Myocyte (in vitro differentiated cells): ENCODE data around the gene TNNI3K. TPM values are rescaled to one million over a fixed set of nuclear protein-coding genes. Genes with fewer than 3 reads are reported as not detected.

Experiments
- DNase-seq: peaks from one replicate; pipeline ENCODE4 v3.0.0-alpha.2; 2012; ENCODE audit warnings: low read depth
- total RNA-seq: library from RNA; depleted of rRNA; stranded (reverse); fragments of >200 nt; gene quantifications from 2 replicates; pipeline ENCODE4 v1.2.3, GENCODE V29; 2014

The TNNI3K gene
- total RNA-seq, 1 donor from 2014 or later = 0.70 TPM

DNA sequence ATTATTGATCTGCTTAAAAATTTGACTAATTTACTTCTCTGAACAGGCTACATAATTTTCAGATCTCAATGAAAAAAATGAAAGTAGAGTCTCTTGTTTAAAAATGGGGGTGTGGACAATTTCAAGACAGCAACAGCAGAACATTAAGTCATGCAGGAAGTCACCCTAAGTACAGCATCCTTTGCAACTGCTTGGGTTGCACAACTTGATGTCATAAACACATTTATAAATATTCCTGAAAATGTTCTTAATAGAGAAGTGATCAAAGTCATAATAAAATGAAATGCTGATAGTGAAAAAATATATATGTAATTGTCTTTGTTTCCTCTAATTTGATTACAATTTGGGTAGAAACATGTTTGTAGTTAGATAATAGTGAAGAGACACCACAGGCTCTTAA lies 79.3 kb downstream of the TNNI3K start:
- DNase-seq = no peak

DNA sequence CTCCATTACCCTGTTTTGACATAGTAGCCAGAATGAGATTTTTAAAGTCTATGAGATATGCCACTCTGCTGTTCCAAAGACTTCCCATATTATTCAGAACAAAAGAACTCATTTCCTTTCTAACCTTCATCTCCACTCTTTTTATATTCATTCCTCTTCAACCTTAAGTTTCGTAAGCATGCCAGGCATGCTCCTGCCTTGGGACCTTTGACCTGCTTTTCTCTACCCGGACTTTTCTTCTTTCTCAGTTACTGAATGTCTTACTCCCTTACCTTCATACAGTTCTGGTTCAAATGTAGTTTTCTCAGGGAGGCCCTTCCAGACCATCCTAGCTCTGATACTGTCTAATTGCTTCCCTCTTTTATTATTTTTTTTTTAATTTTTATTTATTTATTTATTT lies 81.1 kb downstream of the TNNI3K start:
- DNase-seq = no peak

DNA sequence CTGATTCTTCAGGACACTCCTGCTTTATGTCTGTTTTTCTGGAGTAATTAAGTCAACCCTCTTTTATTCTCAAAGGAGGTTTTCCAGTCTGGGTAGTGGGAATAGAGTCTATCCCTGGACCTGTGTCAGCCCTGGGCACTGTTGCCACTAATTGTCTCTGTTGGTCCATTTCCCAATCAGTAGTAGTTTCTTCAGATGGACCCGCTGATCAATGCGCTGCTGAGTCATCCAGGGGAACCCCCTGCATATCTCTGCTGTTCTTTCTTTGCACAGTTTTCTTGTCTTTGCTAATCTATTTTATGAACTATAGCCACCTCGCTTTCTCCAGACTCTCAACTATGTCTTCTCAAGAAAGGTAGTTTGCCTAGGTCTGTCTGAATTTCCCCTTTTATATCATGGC lies 82.5 kb downstream of the TNNI3K start:
- DNase-seq = no peak

DNA sequence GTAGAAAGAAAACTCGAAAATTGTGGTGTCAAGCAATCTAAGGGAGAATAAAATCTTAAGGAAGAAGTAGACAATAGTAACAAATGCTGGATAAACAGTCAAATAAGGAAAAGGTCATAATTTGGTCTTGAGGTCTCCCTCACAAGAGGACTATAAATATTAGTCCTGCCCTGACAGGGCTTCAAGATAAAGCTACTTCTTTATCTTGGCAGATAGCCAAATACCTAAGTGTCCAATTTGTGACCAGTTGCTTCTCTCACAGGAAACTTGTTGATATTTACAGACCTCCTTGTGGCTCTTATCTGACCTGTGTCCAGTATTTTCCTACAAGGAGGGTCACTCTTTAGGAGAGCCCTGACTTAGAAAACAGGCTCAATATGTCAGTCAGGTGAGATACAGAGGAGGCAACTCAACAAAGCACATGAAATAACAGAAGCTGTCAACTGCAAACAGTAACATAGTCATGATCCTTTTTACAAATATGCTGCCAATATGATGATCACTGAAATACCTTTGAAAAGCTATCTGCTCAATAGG lies 88.8 kb downstream of the TNNI3K start:
- DNase-seq = no peak

- no peak for DNase-seq
Measured at GRCh38 chr1:74324684-74325448, 89.7 kb downstream of the TNNI3K start.

GRCh38 chr1:74328851-74329250 lies 93.7 kb downstream of the TNNI3K start:
- no peak for DNase-seq

- no peak for DNase-seq
Measured at GRCh38 chr1:74333244-74333643, 98.1 kb downstream of the TNNI3K start.

DNA sequence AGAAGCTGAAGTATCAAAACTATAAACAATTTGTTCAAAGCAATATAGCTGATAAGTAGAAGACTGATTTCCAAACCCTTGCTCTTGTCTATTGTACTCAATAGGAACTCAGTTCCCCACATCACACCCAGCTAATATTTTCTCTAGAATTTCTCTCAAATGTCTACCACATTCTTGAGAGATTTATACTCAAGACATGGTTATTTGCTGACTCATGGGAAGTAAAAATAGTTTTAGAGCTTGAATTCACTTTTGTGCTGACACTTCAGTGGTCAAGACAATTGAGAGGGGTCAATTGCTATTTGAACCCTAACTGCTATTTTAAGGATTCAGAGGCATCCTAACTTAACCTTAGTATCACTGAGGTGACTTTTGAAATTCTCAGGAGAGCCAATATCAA lies 99.0 kb downstream of the TNNI3K start:
- DNase-seq = peak; percentile 4

DNA sequence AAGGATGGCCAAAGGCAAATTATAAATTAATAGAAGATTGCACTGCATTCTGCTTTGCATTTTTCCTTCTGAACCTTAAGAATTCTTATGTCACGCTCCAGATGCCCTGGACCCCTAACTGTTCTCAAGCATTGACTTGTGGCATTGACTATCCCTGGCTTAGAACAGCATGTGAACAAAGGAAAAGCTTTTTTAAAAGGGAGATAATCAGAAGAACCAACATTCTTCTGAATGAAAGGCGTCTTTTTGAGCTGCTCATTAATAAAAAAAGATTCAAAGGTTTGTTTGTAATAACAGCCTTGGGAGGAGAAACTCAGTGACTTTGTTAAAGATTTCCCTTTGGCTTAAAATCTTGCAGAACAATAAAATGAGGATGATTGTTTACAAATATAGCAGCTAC lies 105.5 kb downstream of the TNNI3K start:
- DNase-seq = no peak

DNA sequence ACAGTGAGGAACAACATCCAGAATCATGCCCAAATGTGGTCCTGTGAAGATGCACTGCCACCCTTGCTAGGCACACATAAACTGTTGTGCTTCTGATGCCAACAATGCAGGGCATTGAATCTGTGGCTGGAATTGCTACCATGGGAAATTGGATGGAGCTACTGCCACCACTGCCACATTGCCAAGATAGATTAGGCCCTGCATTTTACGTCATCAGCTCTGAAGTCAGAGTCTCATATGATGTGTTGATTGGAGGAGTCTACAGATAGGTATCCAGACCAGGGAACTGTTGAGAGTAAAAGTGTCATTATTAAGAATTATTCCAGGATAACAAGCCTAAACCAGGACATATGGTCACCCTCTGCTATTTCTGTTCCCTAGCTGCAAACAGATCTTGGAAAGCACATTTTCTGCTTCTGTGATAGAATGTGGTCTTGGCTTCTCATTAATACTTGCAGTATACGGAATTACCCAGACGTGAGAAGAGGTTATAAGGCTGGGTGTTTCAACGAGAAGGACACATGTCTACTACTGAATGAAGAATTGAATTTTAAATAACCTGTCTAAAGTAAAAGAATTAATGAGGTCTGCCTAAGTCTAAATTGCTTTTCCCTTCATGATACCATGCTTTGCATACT lies 106.6 kb downstream of the TNNI3K start:
- no peak for DNase-seq

DNA sequence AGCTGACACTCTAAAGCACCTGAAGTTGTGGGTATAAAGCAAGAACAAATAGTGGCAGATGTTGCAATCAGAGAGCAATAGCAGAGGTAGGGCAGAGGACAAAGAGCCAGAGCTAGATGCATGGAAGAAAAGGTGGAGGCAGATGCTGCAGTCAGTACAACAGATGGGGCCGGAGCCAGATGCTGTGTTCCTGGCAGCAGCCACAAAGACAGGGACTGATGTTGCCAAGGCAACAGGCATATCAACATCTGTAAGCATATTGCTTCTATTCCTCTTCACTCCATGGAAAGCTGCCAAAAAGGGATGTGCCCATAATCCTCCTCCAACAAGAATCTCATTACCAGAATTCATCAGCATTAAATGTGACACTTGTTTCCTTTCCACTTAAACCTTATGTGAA lies 108.0 kb downstream of the TNNI3K start:
- DNase-seq = no peak

- DNase-seq = no peak
Measured at GRCh38 chr1:74344387-74344786, 109.2 kb downstream of the TNNI3K start.

DNA sequence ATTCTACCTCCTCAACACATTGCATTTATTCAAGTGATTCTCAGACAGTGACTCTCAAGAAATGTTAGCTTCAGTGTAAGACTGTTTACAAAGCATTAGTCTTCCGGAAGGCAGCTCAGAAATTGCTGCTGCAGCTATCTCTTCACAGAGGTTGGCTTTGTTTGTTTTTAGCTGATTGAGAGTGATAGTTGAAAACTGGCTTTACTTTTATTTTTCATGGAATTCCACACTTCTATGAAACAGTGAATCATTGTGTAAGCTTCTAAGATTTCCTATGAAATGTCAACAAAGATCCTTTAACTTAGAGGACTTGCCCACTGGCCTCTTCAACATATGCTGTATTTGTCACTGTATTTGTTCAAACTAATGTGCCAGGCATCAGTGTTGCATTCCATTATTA lies 121.3 kb downstream of the TNNI3K start:
- no peak for DNase-seq

DNA sequence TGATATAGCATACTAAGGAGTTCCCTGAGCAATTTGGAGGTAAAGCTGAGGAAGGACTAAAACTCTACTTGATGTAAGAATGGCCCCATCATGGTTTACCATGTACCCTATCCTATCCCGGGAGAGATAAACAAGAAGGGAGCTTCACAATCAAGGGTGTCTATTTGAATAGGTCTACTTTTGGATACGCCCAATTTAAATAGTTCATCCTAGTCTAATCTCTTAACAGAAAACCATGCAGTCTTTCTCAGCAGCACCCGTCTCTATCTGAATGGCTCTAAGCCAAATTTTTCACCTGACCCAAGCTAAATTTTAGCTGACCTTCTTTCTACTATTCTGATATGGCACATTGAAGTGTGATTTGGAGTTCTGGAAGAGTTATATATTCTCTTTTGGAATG lies 122.0 kb downstream of the TNNI3K start:
- no peak for DNase-seq

DNA sequence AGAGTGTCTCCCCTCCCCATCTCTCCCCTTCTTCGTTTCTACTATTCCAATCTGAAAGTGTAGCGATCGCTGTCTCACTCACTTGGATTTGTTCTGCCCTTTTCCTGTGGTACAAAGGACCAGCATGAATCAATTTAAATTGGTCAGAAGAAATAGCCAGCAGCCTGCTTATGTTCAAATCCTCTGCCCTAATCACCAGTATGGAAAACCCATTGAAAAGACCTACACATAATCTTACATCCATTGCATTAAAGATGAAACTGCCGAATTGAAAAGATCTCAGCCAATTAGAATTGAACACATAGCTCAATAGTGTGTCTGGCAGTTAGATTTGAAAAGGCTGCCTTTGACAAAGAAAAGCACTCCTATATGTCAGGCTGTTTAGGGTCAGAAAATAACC lies 122.6 kb downstream of the TNNI3K start:
- DNase-seq = no peak

DNA sequence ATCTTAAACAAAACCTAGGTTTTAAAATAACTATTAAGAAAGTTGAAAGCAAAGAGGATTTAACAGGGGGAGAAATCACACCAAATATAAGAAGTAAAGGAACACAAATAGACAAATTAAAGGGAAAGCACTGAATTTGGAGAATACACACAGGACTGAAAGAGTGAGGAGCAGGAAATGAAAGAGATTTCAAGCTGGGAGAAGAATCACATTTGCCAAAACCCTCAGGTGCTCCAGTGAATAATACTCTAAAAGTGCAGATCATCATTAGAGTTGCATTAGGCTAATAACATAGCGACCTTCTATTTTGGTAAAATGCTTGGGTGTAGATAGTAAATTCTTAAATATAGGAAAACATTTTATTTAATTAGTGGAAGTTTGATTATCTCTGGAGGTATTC lies 127.5 kb downstream of the TNNI3K start:
- DNase-seq = no peak

DNA sequence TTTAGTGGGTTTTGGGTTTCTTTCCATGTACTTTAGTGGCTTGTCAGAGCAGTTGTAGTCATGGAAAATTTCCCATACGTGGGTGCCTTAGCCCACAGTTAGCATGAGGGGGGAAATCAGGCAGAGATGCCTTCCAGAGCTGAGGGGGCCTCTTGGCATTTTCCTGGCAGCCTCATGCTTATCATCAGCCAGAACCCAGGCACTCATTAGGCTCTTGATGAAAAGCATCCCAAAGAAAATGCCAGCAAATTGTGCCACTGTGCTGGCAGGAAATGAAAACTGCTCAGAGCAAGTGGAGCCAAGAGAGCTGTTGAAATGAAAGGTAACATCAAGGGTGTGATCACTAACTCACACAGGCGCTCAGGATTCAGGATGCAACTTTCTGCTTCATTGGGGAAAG lies 128.0 kb downstream of the TNNI3K start:
- peak; percentile 3 for DNase-seq

- DNase-seq = no peak
Measured at GRCh38 chr1:74367175-74367813, 132.1 kb downstream of the TNNI3K start.

GRCh38 chr1:74368335-74368734 lies 133.1 kb downstream of the TNNI3K start:
- no peak for DNase-seq

DNA sequence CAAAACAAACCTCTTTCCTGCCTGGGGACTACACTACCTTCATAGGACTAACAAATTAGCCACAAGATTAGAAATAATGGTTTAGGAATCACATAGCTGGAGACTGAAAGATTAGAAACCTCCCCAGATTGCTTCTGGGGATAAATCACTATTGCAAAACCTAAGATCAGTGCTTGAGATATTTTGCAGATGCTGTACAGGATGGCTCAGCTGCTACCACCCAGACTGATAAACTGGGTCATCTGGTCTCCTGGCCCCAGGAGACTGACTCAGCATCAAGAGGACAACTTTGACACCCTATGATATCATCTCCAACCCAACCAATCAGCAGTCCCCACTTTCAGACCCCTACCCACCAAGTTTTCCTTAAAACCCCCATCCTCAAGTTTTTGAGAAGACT lies 140.2 kb downstream of the TNNI3K start:
- DNase-seq = no peak

DNA sequence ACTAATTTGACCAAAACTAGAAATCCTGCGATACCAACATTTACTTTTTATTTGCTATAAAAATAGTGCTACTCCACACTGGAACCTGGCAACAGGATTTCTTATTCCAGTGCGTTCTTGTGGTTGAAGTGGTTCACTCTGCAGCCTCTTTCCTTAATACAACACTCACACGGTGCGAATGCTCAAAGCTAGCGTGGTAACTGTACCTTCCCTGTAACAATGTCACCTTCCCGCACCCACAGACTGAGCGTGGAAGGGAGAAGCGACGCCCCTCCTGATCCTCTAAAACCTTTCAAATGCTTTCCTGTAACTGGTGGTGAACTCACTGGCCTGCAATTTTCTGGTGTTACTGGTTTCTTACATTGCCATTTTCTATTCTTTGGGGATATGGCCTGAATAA lies 145.1 kb downstream of the TNNI3K start:
- DNase-seq = no peak

- DNase-seq = no peak
Measured at GRCh38 chr1:74388855-74389254, 153.7 kb downstream of the TNNI3K start.
